Smooth muscle cell of the brain vasculature (primary cell): ENCODE data around the gene RPUSD4.
"Not testable (repeated sequence)": the region's sequence is repeated elsewhere in the genome, so short reads cannot be mapped to it uniquely, and the experiment has no call there.

Experiments
- DNase-seq: peaks from one replicate; pipeline ENCODE4 v3.0.0-alpha.2; 2012; ENCODE audit warnings: low read depth, low spot score

Gene RPUSD4, protein sequence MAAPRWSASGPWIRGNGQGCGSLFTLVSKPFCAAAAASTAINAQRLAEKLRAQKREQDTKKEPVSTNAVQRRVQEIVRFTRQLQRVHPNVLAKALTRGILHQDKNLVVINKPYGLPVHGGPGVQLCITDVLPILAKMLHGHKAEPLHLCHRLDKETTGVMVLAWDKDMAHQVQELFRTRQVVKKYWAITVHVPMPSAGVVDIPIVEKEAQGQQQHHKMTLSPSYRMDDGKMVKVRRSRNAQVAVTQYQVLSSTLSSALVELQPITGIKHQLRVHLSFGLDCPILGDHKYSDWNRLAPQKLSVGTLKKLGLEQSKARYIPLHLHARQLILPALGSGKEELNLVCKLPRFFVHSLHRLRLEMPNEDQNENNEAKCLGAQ

GRCh38 chr11:126211236-126212088 lies at the start of gene RPUSD4, which contains the start of gene FAM118B:
TSS of gene RPUSD4 (minus strand) at chr11:126211650. CDS start at chr11:126211638, 12 bp downstream.
TSS of gene FAM118B (plus strand) at chr11:126211782. CDS start at chr11:126235002, 23,220 bp downstream.
- peak; percentile 89 for DNase-seq

- DNase-seq = no peak
Observed at GRCh38 chr11:126257764-126258163, 46.3 kb upstream of the RPUSD4 start.

- DNase-seq = no peak
Observed at GRCh38 chr11:126257144-126257543, 45.7 kb upstream of the RPUSD4 start.

DNA sequence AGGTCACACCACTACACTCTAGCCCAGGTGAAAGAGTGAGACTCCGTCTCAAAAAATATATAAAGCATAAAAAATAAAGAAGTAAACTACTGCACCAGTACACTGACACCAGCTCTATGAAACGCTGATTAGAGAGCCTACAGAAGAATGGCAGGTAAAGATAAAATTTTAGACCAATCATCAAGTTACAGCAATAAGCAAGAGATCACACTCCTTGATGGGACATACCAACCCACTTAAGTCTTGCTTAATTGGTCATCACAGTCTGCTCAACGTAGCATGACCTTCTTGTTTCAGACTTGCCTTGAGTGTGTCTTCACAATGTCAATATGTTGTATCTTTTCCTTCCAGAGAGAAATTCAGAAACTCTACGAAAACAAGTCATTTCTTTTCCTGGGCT lies 44.8 kb upstream of the RPUSD4 start:
- no peak for DNase-seq

GRCh38 chr11:126255507-126255906 lies 44.1 kb upstream of the RPUSD4 start:
- not testable (repeated sequence) for DNase-seq

GRCh38 chr11:126254819-126255218 lies 43.4 kb upstream of the RPUSD4 start:
- no peak for DNase-seq

GRCh38 chr11:126253265-126253664 lies 41.8 kb upstream of the RPUSD4 start:
- no peak for DNase-seq

DNA sequence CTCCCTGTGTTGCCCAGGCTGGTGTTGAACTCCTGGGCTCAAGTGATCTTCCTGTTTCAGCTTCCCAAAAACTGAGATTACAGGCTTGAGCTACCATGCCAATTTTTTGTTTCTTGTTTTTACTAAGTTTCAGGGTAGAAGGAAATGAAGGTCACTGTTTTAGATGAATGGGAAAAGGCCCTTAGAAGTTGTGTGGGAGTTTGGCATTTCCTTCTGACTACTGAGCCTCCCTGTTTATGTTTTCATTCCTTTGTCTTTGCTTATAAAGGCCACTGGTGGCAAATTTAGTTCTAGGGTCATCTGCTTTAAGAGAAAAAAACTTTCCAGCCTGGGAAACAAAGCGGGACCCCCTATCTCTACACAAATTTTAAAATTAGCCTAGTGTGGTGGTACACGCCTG lies 35.2 kb upstream of the RPUSD4 start:
- DNase-seq = no peak

DNA sequence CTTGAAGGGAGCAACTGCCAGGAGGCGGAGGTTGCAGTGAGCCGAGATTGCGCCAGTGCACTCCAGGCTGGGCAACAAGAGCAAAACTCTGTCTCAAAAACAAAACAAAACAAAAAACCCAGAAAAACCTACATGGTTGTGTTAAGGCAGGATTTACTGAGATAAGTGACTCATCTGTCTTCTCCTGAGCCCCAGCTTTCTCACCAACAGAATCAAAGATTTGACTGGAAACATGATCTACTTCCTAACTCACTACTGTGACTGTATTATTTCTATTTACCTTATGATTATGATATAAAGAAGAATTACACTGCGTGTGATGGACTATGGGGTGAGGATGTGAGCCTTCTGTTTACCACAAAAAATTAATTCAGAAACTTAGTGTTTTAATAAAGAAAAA lies 21.9 kb upstream of the RPUSD4 start:
- no peak for DNase-seq

DNA sequence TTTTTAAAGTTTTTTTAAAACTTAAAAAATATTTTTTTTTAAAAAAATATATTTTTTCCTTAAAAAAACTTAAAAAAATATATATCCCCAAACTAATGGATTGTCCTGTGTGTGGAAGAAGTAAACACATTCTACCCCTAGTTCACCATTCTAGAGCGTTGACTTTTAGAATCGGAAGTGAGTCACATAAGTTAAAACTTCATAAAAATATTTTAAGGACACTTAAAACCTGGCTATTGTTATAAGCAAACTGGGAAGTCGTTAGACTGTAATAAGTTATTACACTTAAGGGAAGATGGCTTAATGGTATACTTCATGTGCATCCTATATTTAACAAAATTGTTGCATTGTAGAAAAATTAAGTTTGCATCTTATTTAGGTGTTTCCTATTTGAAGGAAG lies 21.2 kb upstream of the RPUSD4 start:
- DNase-seq = no peak

- no peak for DNase-seq
Observed at GRCh38 chr11:126231725-126232459, 20.4 kb upstream of the RPUSD4 start.

- no peak for DNase-seq
Observed at GRCh38 chr11:126229858-126230540, 18.5 kb upstream of the RPUSD4 start.

- no peak for DNase-seq
Observed at GRCh38 chr11:126226334-126227084, 15.1 kb upstream of the RPUSD4 start.

DNA sequence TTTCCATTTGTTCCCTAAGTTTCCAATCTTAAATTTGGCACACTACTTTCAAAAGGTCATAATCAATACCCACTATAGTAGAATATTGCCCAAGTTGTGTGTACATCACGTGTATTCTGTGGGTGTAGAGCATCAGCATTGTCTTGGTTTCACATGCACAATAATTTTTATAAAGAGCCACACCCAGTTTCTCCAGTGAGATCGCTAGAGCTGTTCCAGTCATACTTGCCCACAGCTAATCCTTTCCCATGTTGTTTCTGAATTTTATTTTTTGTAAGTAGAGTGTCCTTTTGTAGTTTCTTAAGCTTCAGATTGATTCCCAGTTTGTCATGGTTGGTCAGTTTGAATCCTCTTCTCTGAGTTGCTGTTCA lies 13.8 kb upstream of the RPUSD4 start:
- no peak for DNase-seq

- DNase-seq = no peak
Observed at GRCh38 chr11:126224647-126225294, 13.3 kb upstream of the RPUSD4 start.

DNA sequence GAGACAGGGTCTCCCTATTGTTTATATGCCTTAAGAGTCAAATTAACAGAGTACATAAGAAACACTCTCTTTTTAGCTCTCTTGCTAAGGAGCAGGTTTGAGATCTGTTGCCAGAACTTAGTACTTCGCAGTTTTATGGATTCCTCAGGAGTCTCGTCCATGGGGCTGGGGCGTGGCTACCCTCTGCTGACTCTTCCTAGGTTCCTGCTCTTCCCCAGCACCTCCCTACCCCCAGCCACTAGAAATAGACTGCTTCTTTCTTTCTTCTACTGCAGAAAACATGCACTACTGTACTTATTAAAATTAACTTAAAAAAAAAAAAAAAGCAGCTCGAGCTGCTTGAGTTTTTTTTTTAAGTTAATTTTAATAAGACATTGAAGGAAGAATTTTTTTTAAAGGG lies 8.1 kb upstream of the RPUSD4 start:
- DNase-seq = no peak

DNA sequence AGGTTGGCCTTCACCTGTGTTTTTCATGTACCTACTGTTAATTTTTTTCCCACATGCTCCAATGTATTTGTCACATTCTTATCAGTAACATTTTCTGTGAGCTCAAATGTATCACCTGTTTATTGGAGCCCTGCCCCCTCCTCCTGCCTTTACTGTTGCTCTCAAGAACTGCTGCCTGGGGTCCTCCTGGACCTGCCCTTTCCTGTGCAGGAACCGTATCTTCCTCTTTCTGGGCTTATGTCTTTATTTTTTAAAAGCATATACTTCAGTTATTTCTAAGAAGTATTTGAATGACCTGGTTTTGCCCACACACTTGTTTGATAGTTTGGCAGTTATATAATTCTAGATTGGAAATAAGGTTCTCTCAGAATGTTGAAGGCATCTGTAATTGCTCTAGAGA lies 6.0 kb upstream of the RPUSD4 start:
- no peak for DNase-seq

DNA sequence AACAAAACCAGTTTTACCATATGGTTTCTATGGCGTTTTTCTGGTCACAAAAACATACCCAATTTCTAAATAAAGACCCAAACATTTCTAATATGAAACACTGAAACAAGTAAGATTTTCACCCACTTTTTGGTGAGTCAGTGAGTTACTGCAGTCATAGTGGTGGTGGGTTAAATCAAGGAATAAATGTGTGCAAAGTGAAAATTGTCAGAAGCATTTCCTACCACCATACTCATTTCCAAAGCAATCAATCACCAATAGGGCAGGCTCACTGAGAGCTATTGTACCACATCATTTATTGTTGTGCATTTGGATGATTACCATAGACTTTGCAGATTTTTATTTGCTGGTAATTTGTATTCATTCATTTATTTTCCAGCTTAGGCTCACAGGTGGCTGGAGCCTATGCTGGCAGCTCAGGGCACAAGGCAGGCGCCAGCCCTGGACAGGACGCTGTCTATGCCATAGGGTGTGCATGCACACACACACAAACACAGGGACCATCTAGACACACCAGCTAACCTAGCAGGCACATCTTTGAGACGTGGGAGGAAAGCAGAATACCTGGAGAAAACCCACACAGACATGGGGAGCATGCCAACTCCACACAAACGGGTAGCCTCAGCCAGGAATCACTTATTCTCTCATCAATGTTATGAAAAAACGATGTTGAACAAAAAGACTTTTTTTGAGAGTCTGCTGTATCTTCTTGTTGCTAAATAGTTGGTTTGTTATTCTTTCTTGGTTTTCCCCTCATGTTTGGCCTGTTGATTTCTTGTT lies 5.3 kb upstream of the RPUSD4 start:
- DNase-seq = no peak

GRCh38 chr11:126214841-126215240 lies 3.4 kb upstream of the RPUSD4 start:
- no peak for DNase-seq
